ENCODE data around the gene TARS3.

- TF ChIP-seq CTCF (IDR thresholded peaks at IDR 0.05): no peak
- TF ChIP-seq POLR2A (IDR thresholded peaks at IDR 0.05): no peak
These were observed 87.2 kb downstream of the TARS3 start for GRCh38 chr15:101637038-101637437.
